ENCODE measurements around the gene MYO9A. TPM values are rescaled to one million over a fixed set of nuclear protein-coding genes. Genes with fewer than 3 reads are reported as not detected.

The MYO9A gene
- total and polyA plus RNA-seq, 2 donors (not counting 1 experiment from before 2014, with no cell fraction given) = 6.2 to 66.1 TPM

DNA sequence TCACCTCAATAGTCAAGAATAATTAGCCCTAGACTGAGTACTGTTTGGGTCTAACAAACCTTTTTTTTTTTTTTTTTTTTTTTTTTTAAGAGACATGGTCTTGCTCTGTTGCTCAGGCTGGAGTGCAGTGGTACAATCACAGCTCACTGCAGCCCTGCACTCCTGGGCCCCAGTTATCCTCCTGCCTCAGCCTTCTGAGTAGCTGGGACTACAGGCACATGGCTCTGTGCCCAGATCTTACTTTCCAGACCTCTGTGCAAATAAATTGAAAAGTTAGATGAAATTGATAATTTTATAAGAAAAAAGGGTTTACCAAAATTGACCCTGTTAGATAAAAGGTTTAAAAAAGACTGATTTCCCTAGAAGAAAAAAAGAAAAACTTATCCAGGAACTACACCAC is 228.6 kb downstream of the MYO9A start:
- H3K36me3 ChIP-seq (replicated peaks in 1 of 2; ENCODE audit: control extremely low read depth in 1 of 2, control insufficient read depth in 1 of 2, extremely low read depth in 1 of 2, insufficient read depth in 2 of 2, low read length in 1 of 2) = peaks cover 13 to 16% of the 10 kb centered on the region in 2 experiments
- H3K4me3 ChIP-seq (ENCODE audit: control extremely low read depth in 1 of 5, extremely low read depth in 1 of 5, insufficient read depth in 1 of 5, low read depth in 2 of 5, low read length in 4 of 5) = no peak overlapping the region
- no peak overlapping the region for H3K9ac ChIP-seq (ENCODE audit: low read length)
- no peaks in the 10 kb centered on the region for H3K79me2 ChIP-seq (ENCODE audit: control insufficient read depth, insufficient read depth, low read length)
- H3K4me3 Mint-ChIP-seq = no peak overlapping the region
- no peaks in the 10 kb centered on the region for H3K27me3 Mint-ChIP-seq
- H2AFZ ChIP-seq (ENCODE audit: insufficient read depth, low read depth, low read length, poor library complexity, severe bottlenecking) = no peak overlapping the region
- intact Hi-C loops (cut with micrococcal nuclease) = no loop called here
- no peak overlapping the region for H3K4me2 ChIP-seq (replicated peaks; ENCODE audit: low read depth, low read length, poor library complexity, severe bottlenecking)
- DNase-seq = no peak
- no peaks in the 10 kb centered on the region for H4K20me1 ChIP-seq (ENCODE audit: control insufficient read depth, insufficient read depth, low read length, poor library complexity, severe bottlenecking)
- H3K4me1 Mint-ChIP-seq = peaks cover 5% of the 10 kb centered on the region
- no peaks in the 10 kb centered on the region for H3K9me3 ChIP-seq (ENCODE audit: control extremely low read depth in 1 of 3, control insufficient read depth in 2 of 3, insufficient read depth in 1 of 3, low read length in 2 of 3)
- no peak overlapping the region for H3K27ac ChIP-seq (ENCODE audit: low read length in 2 of 2)
- no peak for TF ChIP-seq EZH2 (IDR thresholded peaks at IDR 0.05; ENCODE audit: borderline replicate concordance, insufficient read depth, low read depth, low read length, poor library complexity, severe bottlenecking)
- TF ChIP-seq, protein P1, sequence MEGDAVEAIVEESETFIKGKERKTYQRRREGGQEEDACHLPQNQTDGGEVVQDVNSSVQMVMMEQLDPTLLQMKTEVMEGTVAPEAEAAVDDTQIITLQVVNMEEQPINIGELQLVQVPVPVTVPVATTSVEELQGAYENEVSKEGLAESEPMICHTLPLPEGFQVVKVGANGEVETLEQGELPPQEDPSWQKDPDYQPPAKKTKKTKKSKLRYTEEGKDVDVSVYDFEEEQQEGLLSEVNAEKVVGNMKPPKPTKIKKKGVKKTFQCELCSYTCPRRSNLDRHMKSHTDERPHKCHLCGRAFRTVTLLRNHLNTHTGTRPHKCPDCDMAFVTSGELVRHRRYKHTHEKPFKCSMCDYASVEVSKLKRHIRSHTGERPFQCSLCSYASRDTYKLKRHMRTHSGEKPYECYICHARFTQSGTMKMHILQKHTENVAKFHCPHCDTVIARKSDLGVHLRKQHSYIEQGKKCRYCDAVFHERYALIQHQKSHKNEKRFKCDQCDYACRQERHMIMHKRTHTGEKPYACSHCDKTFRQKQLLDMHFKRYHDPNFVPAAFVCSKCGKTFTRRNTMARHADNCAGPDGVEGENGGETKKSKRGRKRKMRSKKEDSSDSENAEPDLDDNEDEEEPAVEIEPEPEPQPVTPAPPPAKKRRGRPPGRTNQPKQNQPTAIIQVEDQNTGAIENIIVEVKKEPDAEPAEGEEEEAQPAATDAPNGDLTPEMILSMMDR (IDR thresholded peaks at IDR 0.05) = no peak
- no peaks in the 10 kb centered on the region for H3K27me3 ChIP-seq (replicated peaks in 1 of 4; ENCODE audit: control extremely low read depth in 1 of 4, control insufficient read depth in 3 of 4, insufficient read depth in 4 of 4, low read length in 3 of 4)
- ChIA-PET POLR2A (no interaction called here), CTCF (no interaction called here)
- ATAC-seq (ENCODE audit: low read depth) = no peak
- H3K27ac Mint-ChIP-seq = no peak overlapping the region
- H3K9me3 Mint-ChIP-seq (ENCODE audit: insufficient read depth) = no peaks in the 10 kb centered on the region
- no peaks in the 10 kb centered on the region for H3K4me1 ChIP-seq (ENCODE audit: control insufficient read depth in 2 of 2, insufficient read depth in 2 of 2, low read length in 2 of 2)

DNA sequence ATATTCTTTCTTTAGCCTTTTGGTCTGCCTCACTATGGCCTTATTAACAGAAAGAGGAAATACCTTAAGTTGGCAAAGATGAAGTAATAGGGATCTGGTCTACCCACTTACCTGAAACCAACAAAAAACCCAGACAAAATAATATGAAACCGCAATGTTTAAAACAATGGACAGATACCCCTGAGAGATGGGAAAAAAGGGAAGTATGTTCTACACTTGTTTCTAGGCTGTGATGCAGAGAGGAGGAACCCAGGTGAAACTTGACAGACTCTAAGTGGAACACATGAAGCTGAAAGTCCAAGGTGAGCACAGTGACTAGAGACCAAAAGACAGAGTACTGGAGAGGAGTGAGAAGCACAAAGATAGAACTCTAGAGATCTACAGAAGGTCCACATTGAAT is 229.2 kb downstream of the MYO9A start:
- ChIA-PET CTCF (no interaction called here), POLR2A (no interaction called here)
- H3K4me3 Mint-ChIP-seq = no peak overlapping the region
- Histone ChIP-seq H2AFZ (ENCODE audit: insufficient read depth, low read depth, low read length, poor library complexity, severe bottlenecking) (no peak overlapping the region), H3K36me3 (replicated peaks in 1 of 2; ENCODE audit: control extremely low read depth in 1 of 2, control insufficient read depth in 1 of 2, extremely low read depth in 1 of 2, insufficient read depth in 2 of 2, low read length in 1 of 2) (peaks cover 13 to 16% of the 10 kb centered on the region in 2 experiments), H3K27me3 (replicated peaks in 1 of 4; ENCODE audit: control extremely low read depth in 1 of 4, control insufficient read depth in 3 of 4, insufficient read depth in 4 of 4, low read length in 3 of 4) (no peaks in the 10 kb centered on the region), H3K4me1 (ENCODE audit: control insufficient read depth in 2 of 2, insufficient read depth in 2 of 2, low read length in 2 of 2) (no peaks in the 10 kb centered on the region), H3K4me2 (replicated peaks; ENCODE audit: low read depth, low read length, poor library complexity, severe bottlenecking) (no peak overlapping the region), H3K9ac (ENCODE audit: low read length) (no peak overlapping the region), H3K27ac (ENCODE audit: low read length in 2 of 2) (no peak overlapping the region), H3K4me3 (ENCODE audit: control extremely low read depth in 1 of 5, extremely low read depth in 1 of 5, insufficient read depth in 1 of 5, low read depth in 2 of 5, low read length in 4 of 5) (no peak overlapping the region), H4K20me1 (ENCODE audit: control insufficient read depth, insufficient read depth, low read length, poor library complexity, severe bottlenecking) (no peaks in the 10 kb centered on the region), H3K79me2 (ENCODE audit: control insufficient read depth, insufficient read depth, low read length) (no peaks in the 10 kb centered on the region), H3K9me3 (ENCODE audit: control extremely low read depth in 1 of 3, control insufficient read depth in 2 of 3, insufficient read depth in 1 of 3, low read length in 2 of 3) (no peaks in the 10 kb centered on the region)
- TF ChIP-seq, protein P1 (IDR thresholded peaks at IDR 0.05) = no peak
- no peak for TF ChIP-seq EZH2 (IDR thresholded peaks at IDR 0.05; ENCODE audit: borderline replicate concordance, insufficient read depth, low read depth, low read length, poor library complexity, severe bottlenecking)
- DNase-seq = no peak
- intact Hi-C loops (cut with micrococcal nuclease) = no loop called here
- no peak overlapping the region for H3K27ac Mint-ChIP-seq
- WGBS (ENCODE audit: insufficient coverage) = 60% methylated on average over 1 of the region's 1 CpG
- no peak for ATAC-seq (ENCODE audit: low read depth)
- no peaks in the 10 kb centered on the region for H3K9me3 Mint-ChIP-seq (ENCODE audit: insufficient read depth)
- H3K27me3 Mint-ChIP-seq = no peaks in the 10 kb centered on the region
- H3K4me1 Mint-ChIP-seq = peaks cover 5% of the 10 kb centered on the region

Measured in B cell (primary cell).